Uterus (tissue), 2 donors: ENCODE measurements around the gene CXCR1.

Experiments used
- POLR2A ChIP-seq, 2 donors: fragments of 450-650 bp; IDR thresholded peaks; one replicate each; pipeline ENCODE4 v1.6.1; 2016; ENCODE audit warnings: antibody characterized with exemption in 2 of 2, mild to moderate bottlenecking in 1 of 2, moderate library complexity in 1 of 2
- TF ChIP-seq, protein P1 (sequence below), 4 experiments: fragments of 200-600 bp in 2 of 4; fragments of 450-650 bp in 2 of 4; sonication (generic) in 2 of 4; IDR thresholded peaks; one replicate each; pipeline ENCODE4 v1.5.1; 2016 to 2019; ENCODE audit warnings: antibody characterized with exemption in 4 of 4, mild to moderate bottlenecking in 2 of 4, moderate library complexity in 1 of 4

DNA sequence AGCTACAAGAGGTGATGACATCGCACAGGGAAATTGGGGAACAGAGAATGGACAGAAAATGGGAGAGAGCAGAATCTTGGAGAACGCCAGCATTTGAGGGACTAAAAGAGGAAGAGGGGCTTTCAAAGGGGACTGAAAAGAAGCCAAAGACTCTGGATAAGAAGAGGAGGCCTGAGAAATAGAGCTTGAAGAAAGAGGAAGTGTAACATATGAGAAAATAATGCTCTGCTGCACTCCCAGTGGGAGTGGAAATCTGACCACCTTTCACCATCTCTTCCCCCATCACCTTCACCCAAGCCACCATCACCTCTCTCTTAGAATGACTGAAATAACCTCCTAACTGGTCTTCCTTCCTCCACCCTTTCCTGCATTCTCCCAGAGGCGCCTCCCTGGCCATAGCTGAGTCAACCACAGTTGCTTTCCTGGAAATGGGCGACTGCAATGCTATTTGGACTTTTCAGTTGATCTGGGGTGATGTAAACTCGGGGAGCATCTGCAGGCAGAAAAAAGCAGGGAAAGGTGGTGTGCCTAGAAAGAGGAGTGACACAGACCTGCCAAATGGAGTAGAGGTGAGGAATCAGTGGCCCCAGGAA, 16.8 kb downstream of the CXCR1 start:
- TF ChIP-seq, protein P1, sequence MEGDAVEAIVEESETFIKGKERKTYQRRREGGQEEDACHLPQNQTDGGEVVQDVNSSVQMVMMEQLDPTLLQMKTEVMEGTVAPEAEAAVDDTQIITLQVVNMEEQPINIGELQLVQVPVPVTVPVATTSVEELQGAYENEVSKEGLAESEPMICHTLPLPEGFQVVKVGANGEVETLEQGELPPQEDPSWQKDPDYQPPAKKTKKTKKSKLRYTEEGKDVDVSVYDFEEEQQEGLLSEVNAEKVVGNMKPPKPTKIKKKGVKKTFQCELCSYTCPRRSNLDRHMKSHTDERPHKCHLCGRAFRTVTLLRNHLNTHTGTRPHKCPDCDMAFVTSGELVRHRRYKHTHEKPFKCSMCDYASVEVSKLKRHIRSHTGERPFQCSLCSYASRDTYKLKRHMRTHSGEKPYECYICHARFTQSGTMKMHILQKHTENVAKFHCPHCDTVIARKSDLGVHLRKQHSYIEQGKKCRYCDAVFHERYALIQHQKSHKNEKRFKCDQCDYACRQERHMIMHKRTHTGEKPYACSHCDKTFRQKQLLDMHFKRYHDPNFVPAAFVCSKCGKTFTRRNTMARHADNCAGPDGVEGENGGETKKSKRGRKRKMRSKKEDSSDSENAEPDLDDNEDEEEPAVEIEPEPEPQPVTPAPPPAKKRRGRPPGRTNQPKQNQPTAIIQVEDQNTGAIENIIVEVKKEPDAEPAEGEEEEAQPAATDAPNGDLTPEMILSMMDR (IDR thresholded peaks at IDR 0.05), result no peak
- no peak for TF ChIP-seq POLR2A (IDR thresholded peaks at IDR 0.05)
